Epithelial cell of esophagus (primary cell): ENCODE results near the gene TXLNA.
A peak's percentile ranks its signal among the peaks of the same experiment; 100 is the strongest.

Experiments used
- DNase-seq: peaks from one replicate; pipeline ENCODE4 v3.0.0; 2010; ENCODE audit warnings: low read depth
- H3K4me3 ChIP-seq: 2 replicates; pipeline ENCODE4 v1.5.1; 2011; ENCODE audit warnings: mild to moderate bottlenecking, low read length, control low read depth
- CTCF ChIP-seq: IDR thresholded peaks from 2 replicates; pipeline ENCODE4 v1.5.1; 2011; ENCODE audit warnings: low read depth, mild to moderate bottlenecking, low read length, control low read depth, inconsistent platforms; ENCODE audit not compliant: insufficient read depth; ENCODE audit errors: missing control alignments

TXLNA gene

GRCh38 chr1:32239790-32240139 is 60.3 kb downstream of the TXLNA start:
- TF ChIP-seq CTCF: no peak
- no peak overlapping the region for H3K4me3 ChIP-seq
- DNase-seq: no peak

- peak; percentile 40 for DNase-seq
- H3K4me3 ChIP-seq: peak overlapping the region; percentile 51
- no peak for TF ChIP-seq CTCF
Measured at GRCh38 chr1:32240140-32240951, 60.9 kb downstream of the TXLNA start.

GRCh38 chr1:32241001-32241763 is 61.7 kb downstream of the TXLNA start:
- no peak for DNase-seq
- TF ChIP-seq CTCF: no peak
- peak overlapping the region; percentile 51 for H3K4me3 ChIP-seq

GRCh38 chr1:32242341-32242851 is 62.9 kb downstream of the TXLNA start:
- no peak for TF ChIP-seq CTCF
- no peak for DNase-seq
- no peak overlapping the region for H3K4me3 ChIP-seq

GRCh38 chr1:32246888-32247273 is 67.4 kb downstream of the TXLNA start, which contains the start of gene FAM167B:
TSS of gene FAM167B (plus strand) at chr1:32247222. CDS start at chr1:32247422, 200 bp downstream.
- H3K4me3 ChIP-seq: no peak within 1 kb of the TSS
- TF ChIP-seq CTCF: no peak
- peak; percentile 23 for DNase-seq

- DNase-seq: no peak
- TF ChIP-seq CTCF: no peak
Measured at GRCh38 chr1:32247452-32247851, 68.0 kb downstream of the TXLNA start.

More at GRCh38 chr1:32247452-32247851, 68.0 kb downstream of the TXLNA start:
- no peak overlapping the region for H3K4me3 ChIP-seq
